ENCODE data around the gene PRDX5.
"Not testable (repeated sequence)": the region's sequence is repeated elsewhere in the genome, so short reads cannot be mapped to it uniquely, and the experiment has no call there.

PRDX5 gene

DNA sequence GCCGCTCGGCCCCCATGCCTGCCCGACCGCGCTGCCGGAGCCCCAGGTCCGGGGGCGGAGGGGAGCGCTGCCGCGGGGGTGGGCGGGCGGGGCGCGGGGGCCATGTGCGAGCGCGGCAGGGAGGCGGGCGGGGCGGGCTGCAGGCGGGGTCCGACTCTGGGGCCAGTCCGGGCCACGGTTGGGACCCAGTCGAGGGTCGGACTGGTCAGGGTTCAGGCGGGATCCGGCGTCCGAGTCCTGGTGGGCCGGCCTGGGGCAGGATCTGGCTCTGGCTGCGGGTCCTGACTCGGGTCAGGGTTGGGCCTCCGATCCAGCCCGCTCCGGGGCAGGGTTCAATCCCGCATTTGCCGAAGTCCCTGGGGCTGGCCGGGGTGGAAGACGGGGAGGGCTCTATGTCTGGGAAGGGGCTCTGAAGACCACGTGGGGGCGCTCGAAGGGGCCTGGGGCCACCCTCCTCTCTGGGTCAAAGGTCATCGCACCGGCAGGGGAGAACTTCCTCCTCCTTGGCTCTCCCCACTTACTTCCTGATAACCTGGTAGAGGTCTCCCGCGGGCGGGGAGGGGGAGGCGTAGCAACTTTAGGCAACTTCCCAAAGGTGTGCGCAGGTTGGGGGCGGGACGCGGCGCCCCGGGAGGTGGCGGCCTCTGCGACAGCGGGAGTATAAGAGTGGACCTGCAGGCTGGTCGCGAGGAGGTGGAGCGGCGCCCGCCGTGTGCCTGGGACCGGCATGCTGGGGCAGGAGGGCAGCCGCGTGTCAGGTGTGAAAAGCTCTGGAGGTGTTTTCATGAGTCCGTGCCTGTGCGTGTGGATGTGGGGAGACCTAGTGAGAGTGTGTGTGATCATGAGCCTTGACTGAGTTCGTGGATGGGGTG is 12.0 kb upstream of the PRDX5 start:
- DNase-seq (ENCODE audit: low read depth in 2 of 2), result peak; percentile 63 to 72

GRCh38 chr11:64306563-64306875 is 11.4 kb upstream of the PRDX5 start:
- no peak for DNase-seq (ENCODE audit: low read depth in 2 of 2)

GRCh38 chr11:64306876-64307622 is 10.9 kb upstream of the PRDX5 start:
- no peak for DNase-seq (ENCODE audit: low read depth in 2 of 2)

DNA sequence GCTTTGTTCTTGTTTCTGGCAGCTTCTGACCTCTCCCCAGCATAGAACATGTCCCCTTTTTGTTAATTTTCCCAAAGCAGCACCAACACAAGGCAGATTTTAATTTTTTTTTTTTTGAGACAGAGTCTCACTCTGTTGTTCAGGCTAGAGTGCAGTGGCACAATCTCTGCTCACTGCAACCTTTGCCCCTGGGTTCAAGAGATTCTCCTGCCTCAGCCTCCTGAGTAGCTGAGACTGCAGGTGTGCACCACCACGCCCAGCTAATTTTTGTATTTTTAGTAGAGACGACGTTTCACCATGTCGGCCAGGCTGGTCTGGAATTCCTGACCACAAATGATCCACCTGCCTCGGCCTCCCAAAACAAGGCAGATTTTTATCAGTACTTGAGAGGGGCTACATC is 10.1 kb upstream of the PRDX5 start:
- not testable (repeated sequence) for DNase-seq (ENCODE audit: low read depth in 2 of 2)

DNA sequence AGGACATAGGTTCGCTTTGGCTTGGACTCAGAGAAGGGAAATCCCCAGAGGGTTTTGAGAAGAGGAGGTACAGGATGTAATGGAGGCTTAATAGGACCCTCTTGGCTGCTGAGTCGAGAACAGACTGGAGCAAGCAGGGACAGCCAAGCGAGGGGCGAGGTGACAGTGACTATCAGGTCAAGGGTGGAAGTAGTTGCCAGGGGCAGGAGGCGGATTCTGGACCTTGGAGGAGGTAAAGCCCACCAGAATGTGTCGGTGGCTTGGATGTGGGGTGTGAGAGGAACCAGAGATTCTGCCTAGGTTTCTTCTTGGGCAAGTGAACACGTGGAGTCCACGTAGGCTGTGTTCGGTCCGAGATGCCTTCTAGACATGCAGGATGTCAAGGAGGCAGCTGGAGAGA is 5.0 kb upstream of the PRDX5 start:
- DNase-seq (ENCODE audit: low read depth in 2 of 2), result no peak

DNA sequence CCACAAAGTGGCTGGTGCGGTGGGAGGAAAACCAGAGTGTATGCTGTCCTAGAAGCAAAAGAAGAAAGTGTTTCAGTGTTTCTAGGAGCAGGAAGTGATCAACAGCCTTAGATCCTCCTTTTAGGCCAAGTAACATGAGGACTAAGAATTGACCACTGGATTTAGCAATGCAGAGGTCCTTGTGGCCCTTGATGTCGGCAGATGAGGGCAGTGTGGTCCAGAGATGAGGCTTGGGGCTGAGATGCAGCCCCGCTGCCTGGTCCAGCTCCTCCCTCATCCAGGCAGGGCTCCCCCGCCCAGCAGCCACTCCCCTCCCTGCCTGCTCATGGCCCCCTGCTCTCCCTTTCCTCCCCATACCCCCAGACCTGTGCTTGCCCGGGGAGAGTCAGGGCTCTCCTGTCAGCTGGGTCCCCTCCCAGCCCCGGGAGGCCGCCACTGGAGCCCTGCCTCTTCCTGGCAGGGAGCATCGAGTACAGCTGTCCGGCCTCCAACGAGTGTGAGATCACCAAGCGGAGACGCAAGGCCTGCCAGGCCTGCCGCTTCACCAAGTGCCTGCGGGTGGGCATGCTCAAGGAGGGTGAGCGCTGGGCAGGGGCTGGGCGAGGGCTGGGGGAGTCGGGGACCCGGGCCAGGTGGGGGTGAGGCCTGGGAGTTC is 4.3 kb upstream of the PRDX5 start:
- DNase-seq (ENCODE audit: low read depth in 2 of 2), result no peak

- DNase-seq (ENCODE audit: low read depth in 2 of 2), result no peak
These were observed 3.6 kb upstream of the PRDX5 start for GRCh38 chr11:64314146-64314804.

- no peak for DNase-seq (ENCODE audit: low read depth in 2 of 2)
These were observed 2.9 kb upstream of the PRDX5 start for GRCh38 chr11:64314805-64315561.

DNA sequence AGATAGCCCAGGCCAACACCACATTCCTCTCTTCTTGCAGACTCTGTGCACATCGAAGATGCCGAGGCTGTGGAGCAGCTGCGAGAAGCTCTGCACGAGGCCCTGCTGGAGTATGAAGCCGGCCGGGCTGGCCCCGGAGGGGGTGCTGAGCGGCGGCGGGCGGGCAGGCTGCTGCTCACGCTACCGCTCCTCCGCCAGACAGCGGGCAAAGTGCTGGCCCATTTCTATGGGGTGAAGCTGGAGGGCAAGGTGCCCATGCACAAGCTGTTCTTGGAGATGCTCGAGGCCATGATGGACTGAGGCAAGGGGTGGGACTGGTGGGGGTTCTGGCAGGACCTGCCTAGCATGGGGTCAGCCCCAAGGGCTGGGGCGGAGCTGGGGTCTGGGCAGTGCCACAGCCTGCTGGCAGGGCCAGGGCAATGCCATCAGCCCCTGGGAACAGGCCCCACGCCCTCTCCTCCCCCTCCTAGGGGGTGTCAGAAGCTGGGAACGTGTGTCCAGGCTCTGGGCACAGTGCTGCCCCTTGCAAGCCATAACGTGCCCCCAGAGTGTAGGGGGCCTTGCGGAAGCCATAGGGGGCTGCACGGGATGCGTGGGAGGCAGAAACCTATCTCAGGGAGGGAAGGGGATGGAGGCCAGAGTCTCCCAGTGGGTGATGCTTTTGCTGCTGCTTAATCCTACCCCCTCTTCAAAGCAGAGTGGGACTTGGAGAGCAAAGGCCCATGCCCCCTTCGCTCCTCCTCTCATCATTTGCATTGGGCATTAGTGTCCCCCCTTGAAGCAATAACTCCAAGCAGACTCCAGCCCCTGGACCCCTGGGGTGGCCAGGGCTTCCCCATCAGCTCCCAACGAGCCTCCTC is 2.0 kb upstream of the PRDX5 start:
- DNase-seq (ENCODE audit: low read depth in 2 of 2), result not testable (repeated sequence)

- DNase-seq (ENCODE audit: low read depth in 2 of 2), result no peak
These were observed 1.1 kb upstream of the PRDX5 start for GRCh38 chr11:64316672-64317324.

- peak; percentile 82 to 91 for DNase-seq (ENCODE audit: low read depth in 2 of 2)
These were observed 478 bp upstream of the PRDX5 start, which contains the start of gene TRMT112 for GRCh38 chr11:64317325-64317960. TRMT112 (minus strand) TSS chr11:64317559; CDS start chr11:64317526, 33 bp downstream.

GRCh38 chr11:64318766-64319761 is 1.1 kb downstream of the PRDX5 start:
- DNase-seq (ENCODE audit: low read depth in 2 of 2), result no peak

GRCh38 chr11:64320556-64320955 is 2.6 kb downstream of the PRDX5 start:
- no peak for DNase-seq (ENCODE audit: low read depth in 2 of 2)

DNA sequence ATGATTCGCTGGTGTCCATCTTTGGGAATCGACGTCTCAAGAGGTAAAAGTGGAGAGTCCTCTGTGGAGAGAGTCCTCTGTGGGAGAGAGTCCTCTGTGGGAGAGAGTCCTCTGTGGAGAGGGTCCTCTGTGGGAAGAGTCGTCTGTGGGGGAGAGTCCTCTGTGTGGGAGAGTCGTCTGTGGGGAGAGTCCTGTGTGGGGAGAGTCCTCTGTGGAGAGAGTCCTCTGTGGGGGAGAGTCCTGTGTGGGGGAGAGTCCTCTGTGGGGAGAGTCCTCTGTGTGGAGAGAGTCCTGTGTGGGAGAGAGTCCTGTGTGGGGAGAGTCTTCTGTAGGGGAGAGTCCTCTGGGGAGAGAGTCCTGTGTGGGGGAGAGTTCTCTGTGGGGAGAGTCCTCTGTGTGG is 3.1 kb downstream of the PRDX5 start:
- no peak for DNase-seq (ENCODE audit: low read depth in 2 of 2)

GRCh38 chr11:64321533-64321932 is 3.6 kb downstream of the PRDX5 start:
- no peak for DNase-seq (ENCODE audit: low read depth in 2 of 2)

- no peak for DNase-seq (ENCODE audit: low read depth in 2 of 2)
These were observed 5.0 kb downstream of the PRDX5 start for GRCh38 chr11:64322925-64323260.

GRCh38 chr11:64323373-64323772 is 5.5 kb downstream of the PRDX5 start:
- no peak for DNase-seq (ENCODE audit: low read depth in 2 of 2)

GRCh38 chr11:64323984-64324383 is 6.1 kb downstream of the PRDX5 start:
- DNase-seq (ENCODE audit: low read depth in 2 of 2), result not testable (repeated sequence)
